HepG2 (cell line): ENCODE results near the gene FOXR1. TPM values are rescaled to one million over a fixed set of nuclear protein-coding genes. Genes with fewer than 3 reads are reported as not detected.

Experiments
- AKAP8 ChIP-seq: sonication (generic); formaldehyde crosslinking; IDR thresholded peaks from 2 replicates; pipeline ENCODE4 v1.5.1; 2020; ENCODE audit warnings: mild to moderate bottlenecking, missing genetic modification reagents
- EED ChIP-seq: sonication (generic); formaldehyde crosslinking; IDR thresholded peaks from 2 replicates; pipeline ENCODE4 v1.5.0; 2020; ENCODE audit warnings: mild to moderate bottlenecking, missing genetic modification reagents
- FOXO1 ChIP-seq: sonication (generic); formaldehyde crosslinking; IDR thresholded peaks from 2 replicates; pipeline ENCODE4 v1.4.0; 2020; ENCODE audit warnings: missing genetic modification reagents
- MEF2D ChIP-seq: sonication (generic); formaldehyde crosslinking; IDR thresholded peaks from 2 replicates; pipeline ENCODE4 v1.5.1; 2020; ENCODE audit warnings: mild to moderate bottlenecking, missing genetic modification reagents
- PRPF4 ChIP-seq: fragments of 200-400 bp; formaldehyde crosslinking; IDR thresholded peaks from 2 replicates; pipeline ENCODE4 v1.6.1; 2016; ENCODE audit warnings: low read length, low read depth; ENCODE audit not compliant: poor library complexity, severe bottlenecking
- REST ChIP-seq, 2 experiments: IDR thresholded peaks; 2 replicates each; pipeline ENCODE4 v1.6.1; 2011 to 2012; ENCODE audit warnings: low read length in 2 of 2, borderline replicate concordance in 1 of 2, low read depth in 1 of 2, mild to moderate bottlenecking in 1 of 2, moderate library complexity in 1 of 2
- SPEN ChIP-seq: sonication (generic); formaldehyde crosslinking; IDR thresholded peaks from 2 replicates; pipeline ENCODE4 v1.5.1; 2020; ENCODE audit warnings: low read depth, mild to moderate bottlenecking, missing genetic modification reagents
- TCF12 ChIP-seq, 2 experiments: fragments of 450-650 bp in 1 of 2; sonication (generic) in 1 of 2; formaldehyde crosslinking in 1 of 2; IDR thresholded peaks; 2 replicates each; pipeline versions ENCODE4 v1.6.1 to v1.8.0; 2017 to 2022; ENCODE audit warnings: antibody characterized with exemption in 1 of 2, mild to moderate bottlenecking in 1 of 2, missing genetic modification reagents in 1 of 2, moderate library complexity in 1 of 2
- U2AF2 ChIP-seq: fragments of 200-400 bp; formaldehyde crosslinking; IDR thresholded peaks from 2 replicates; pipeline ENCODE4 v1.6.1; 2017; ENCODE audit warnings: low read depth, mild to moderate bottlenecking, low read length
- ZBTB39 ChIP-seq: sonication (generic); formaldehyde crosslinking; IDR thresholded peaks from 2 replicates; pipeline ENCODE4 v1.5.0; 2020; ENCODE audit warnings: missing genetic modification reagents
- ZFP90 ChIP-seq: sonication (generic); formaldehyde crosslinking; IDR thresholded peaks from 2 replicates; pipeline ENCODE4 v1.8.0; 2022; ENCODE audit warnings: missing genetic modification reagents, mild to moderate bottlenecking, inconsistent platforms, borderline replicate concordance
- ZMYM2 ChIP-seq: sonication (generic); formaldehyde crosslinking; IDR thresholded peaks from 2 replicates; pipeline ENCODE4 v1.8.0; 2022; ENCODE audit warnings: mild to moderate bottlenecking, missing genetic modification reagents
- ZNF12 ChIP-seq: sonication (generic); formaldehyde crosslinking; IDR thresholded peaks from 2 replicates; pipeline ENCODE4 v1.5.0; 2020; ENCODE audit warnings: missing genetic modification reagents
- ZNF17 ChIP-seq: sonication (generic); formaldehyde crosslinking; IDR thresholded peaks from 2 replicates; pipeline ENCODE4 v1.5.0; 2020; ENCODE audit warnings: mild to moderate bottlenecking, missing genetic modification reagents
- ZNF674 ChIP-seq: sonication (generic); formaldehyde crosslinking; IDR thresholded peaks from 2 replicates; pipeline ENCODE4 v1.5.0; 2020; ENCODE audit warnings: low read depth, mild to moderate bottlenecking, missing genetic modification reagents
- ZSCAN25 ChIP-seq: sonication (generic); formaldehyde crosslinking; IDR thresholded peaks from 2 replicates; pipeline ENCODE4 v1.8.0; 2022; ENCODE audit warnings: mild to moderate bottlenecking, missing genetic modification reagents
- polyA plus RNA-seq, 8 experiments: library from polyadenylated mRNA; depleted of rRNA in 3 of 8; stranded (reverse) in 7 of 8; unstranded in 1 of 8; fragments of >200 nt; fragmentation: Illumina TruSeq in 4 of 8; extraction: Trizol in 4 of 8; gene quantifications; 2 replicates each; pipeline versions ENCODE4 v1.2.1 to v1.2.3, GENCODE V29; 2011 to 2016; ENCODE audit warnings: low read depth in 4 of 8, missing spikeins in 1 of 8, mixed read lengths in 1 of 8; ENCODE audit not compliant: insufficient read depth in 1 of 8
- total RNA-seq, 5 experiments: library from RNA; depleted of rRNA; stranded (reverse); fragments of >200 nt; fragmentation: Illumina TruSeq; extraction: Trizol; gene quantifications; 2 replicates each; pipeline ENCODE4 v1.2.3, GENCODE V29; 2016; ENCODE audit warnings: low read depth in 1 of 5
- TF ChIP-seq, protein P1 (sequence below): IDR thresholded peaks from 2 replicates; pipeline ENCODE4 v1.6.1; 2016; ENCODE audit warnings: mild to moderate bottlenecking
- TF ChIP-seq, protein P2 (sequence below): IDR thresholded peaks from 2 replicates; pipeline ENCODE4 v1.6.1; 2016; ENCODE audit warnings: low read depth
- TF ChIP-seq, protein P3 (sequence below): sonication (generic); formaldehyde crosslinking; IDR thresholded peaks from 2 replicates; pipeline ENCODE4 v1.4.0; 2020; ENCODE audit warnings: mild to moderate bottlenecking, missing genetic modification reagents

The FOXR1 gene
- total and polyA plus RNA-seq, 2 of the 13 experiments (the other 11 are each of a cell fraction or from before 2014, with no cell fraction given): not detected

GRCh38 chr11:118924591-118925585, 46.7 kb upstream of the FOXR1 start (continued):
- TF ChIP-seq, protein P1, sequence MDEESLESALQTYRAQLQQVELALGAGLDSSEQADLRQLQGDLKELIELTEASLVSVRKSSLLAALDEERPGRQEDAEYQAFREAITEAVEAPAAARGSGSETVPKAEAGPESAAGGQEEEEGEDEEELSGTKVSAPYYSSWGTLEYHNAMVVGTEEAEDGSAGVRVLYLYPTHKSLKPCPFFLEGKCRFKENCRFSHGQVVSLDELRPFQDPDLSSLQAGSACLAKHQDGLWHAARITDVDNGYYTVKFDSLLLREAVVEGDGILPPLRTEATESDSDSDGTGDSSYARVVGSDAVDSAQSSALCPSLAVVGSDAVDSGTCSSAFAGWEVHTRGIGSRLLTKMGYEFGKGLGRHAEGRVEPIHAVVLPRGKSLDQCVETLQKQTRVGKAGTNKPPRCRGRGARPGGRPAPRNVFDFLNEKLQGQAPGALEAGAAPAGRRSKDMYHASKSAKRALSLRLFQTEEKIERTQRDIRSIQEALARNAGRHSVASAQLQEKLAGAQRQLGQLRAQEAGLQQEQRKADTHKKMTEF (CRISPR knock-in tag): no peak
- TF ChIP-seq ZSCAN25 (0 out of 2 replicates have a peak, but pooled peaks have one; percentile 32), ZNF12 (no peak), ZFP90 (CRISPR knock-in tag) (no peak), U2AF2 (no peak), REST (IDR thresholded peaks at IDR 0.05; ENCODE audit: borderline replicate concordance in 1 of 2, low read depth in 1 of 2, low read length in 2 of 2) (no peak), PRPF4 (no peak), ZNF674 (no peak), FOXO1 (CRISPR knock-in tag) (no peak), SPEN (0 out of 2 replicates have a peak, but pooled peaks have one; percentile 27), ZBTB39 (CRISPR knock-in tag) (no peak), TCF12 (IDR thresholded peaks at IDR 0.05) (no peak), TCF12 (CRISPR knock-in tag; IDR thresholded peaks at IDR 0.05) (no peak), EED (CRISPR knock-in tag) (no peak), AKAP8 (CRISPR knock-in tag) (no peak; the same call in 1 of the 2 replicates), ZNF17 (CRISPR knock-in tag) (no peak), MEF2D (CRISPR knock-in tag) (no peak), ZMYM2 (no peak)
- TF ChIP-seq, protein P2, sequence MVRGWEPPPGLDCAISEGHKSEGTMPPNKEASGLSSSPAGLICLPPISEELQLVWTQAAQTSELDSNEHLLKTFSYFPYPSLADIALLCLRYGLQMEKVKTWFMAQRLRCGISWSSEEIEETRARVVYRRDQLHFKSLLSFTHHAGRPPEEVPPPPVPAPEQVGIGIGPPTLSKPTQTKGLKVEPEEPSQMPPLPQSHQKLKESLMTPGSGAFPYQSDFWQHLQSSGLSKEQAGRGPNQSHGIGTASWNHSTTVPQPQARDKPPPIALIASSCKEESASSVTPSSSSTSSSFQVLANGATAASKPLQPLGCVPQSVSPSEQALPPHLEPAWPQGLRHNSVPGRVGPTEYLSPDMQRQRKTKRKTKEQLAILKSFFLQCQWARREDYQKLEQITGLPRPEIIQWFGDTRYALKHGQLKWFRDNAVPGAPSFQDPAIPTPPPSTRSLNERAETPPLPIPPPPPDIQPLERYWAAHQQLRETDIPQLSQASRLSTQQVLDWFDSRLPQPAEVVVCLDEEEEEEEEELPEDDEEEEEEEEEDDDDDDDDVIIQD: no peak
- TF ChIP-seq, protein P3, sequence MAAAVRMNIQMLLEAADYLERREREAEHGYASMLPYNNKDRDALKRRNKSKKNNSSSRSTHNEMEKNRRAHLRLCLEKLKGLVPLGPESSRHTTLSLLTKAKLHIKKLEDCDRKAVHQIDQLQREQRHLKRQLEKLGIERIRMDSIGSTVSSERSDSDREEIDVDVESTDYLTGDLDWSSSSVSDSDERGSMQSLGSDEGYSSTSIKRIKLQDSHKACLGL (CRISPR knock-in tag): no peak; the same call in 1 of the 2 replicates
